ENCODE data around the gene TNFRSF1B.

Gene TNFRSF1B

DNA sequence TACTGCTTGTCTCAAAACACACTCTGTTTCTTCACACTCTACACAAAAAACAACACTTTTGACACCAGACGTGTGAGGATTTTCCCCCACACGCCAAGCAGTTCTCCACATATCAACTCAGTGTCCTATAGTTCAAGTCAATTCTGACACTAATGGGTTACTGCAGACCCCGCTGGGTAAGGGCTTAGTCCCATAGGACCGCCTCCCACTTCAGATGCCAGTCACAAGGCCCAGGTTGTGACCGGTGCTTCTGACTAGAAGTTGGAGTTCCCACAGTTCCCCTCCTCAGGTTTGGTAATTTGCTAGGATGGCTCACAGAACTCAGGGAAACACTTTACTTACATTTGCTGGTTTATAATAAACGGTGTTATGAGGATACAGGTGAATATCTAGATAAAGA is 83.0 kb downstream of the TNFRSF1B start:
- TF ChIP-seq, protein P1, sequence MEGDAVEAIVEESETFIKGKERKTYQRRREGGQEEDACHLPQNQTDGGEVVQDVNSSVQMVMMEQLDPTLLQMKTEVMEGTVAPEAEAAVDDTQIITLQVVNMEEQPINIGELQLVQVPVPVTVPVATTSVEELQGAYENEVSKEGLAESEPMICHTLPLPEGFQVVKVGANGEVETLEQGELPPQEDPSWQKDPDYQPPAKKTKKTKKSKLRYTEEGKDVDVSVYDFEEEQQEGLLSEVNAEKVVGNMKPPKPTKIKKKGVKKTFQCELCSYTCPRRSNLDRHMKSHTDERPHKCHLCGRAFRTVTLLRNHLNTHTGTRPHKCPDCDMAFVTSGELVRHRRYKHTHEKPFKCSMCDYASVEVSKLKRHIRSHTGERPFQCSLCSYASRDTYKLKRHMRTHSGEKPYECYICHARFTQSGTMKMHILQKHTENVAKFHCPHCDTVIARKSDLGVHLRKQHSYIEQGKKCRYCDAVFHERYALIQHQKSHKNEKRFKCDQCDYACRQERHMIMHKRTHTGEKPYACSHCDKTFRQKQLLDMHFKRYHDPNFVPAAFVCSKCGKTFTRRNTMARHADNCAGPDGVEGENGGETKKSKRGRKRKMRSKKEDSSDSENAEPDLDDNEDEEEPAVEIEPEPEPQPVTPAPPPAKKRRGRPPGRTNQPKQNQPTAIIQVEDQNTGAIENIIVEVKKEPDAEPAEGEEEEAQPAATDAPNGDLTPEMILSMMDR (conservative IDR thresholded peaks at IDR 0.05; ENCODE audit: low read depth, low read length): no peak
- no peak overlapping the region for H3K4me2 ChIP-seq
- H3K27ac ChIP-seq: no peak overlapping the region
- no peak overlapping the region for H2AFZ ChIP-seq (ENCODE audit: low read depth)
- H3K27me3 ChIP-seq (ENCODE audit: insufficient read depth, low read depth): no peaks in the 10 kb centered on the region
- H3K9ac ChIP-seq: no peak overlapping the region
- no peaks in the 10 kb centered on the region for H4K20me1 ChIP-seq (ENCODE audit: insufficient read depth)
- no peaks in the 10 kb centered on the region for H3K79me2 ChIP-seq (ENCODE audit: insufficient read depth, low read depth)
- H3K36me3 ChIP-seq (ENCODE audit: insufficient read depth): no peaks in the 10 kb centered on the region
- no peak overlapping the region for H3K4me3 ChIP-seq (IDR thresholded peaks at IDR 0.05; ENCODE audit: insufficient read depth, low read depth, low read length)
- no peaks in the 10 kb centered on the region for H3K4me1 ChIP-seq (ENCODE audit: low read depth, poor library complexity, severe bottlenecking)

DNA sequence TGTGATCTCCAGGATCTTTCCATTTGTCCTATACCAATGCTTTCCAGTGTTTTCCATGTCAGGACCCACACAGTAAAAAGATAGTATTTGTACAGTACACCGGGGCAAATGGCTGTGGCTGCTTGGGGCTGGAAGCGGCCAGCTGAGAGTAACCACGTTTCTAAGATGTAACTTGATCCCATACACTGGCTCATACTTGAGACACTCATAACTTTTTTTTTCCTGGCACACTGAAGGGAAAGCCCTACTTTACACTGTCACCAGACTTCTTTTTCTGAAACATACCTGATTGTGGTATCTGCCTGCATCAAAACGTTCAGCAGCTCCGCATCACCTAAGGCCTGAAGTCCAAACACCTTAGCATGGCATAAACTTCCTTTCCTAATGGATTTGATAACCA is 84.7 kb downstream of the TNFRSF1B start:
- Histone ChIP-seq H3K36me3 (ENCODE audit: insufficient read depth) (no peaks in the 10 kb centered on the region), H3K79me2 (ENCODE audit: insufficient read depth, low read depth) (no peaks in the 10 kb centered on the region), H3K4me1 (ENCODE audit: low read depth, poor library complexity, severe bottlenecking) (no peaks in the 10 kb centered on the region), H2AFZ (ENCODE audit: low read depth) (no peak overlapping the region), H3K4me2 (no peak overlapping the region), H4K20me1 (ENCODE audit: insufficient read depth) (no peaks in the 10 kb centered on the region), H3K27me3 (ENCODE audit: insufficient read depth, low read depth) (no peaks in the 10 kb centered on the region), H3K27ac (no peak overlapping the region), H3K4me3 (IDR thresholded peaks at IDR 0.05; ENCODE audit: insufficient read depth, low read depth, low read length) (no peak overlapping the region), H3K9ac (no peak overlapping the region)
- TF ChIP-seq, protein P1 (conservative IDR thresholded peaks at IDR 0.05; ENCODE audit: low read depth, low read length): no peak

DNA sequence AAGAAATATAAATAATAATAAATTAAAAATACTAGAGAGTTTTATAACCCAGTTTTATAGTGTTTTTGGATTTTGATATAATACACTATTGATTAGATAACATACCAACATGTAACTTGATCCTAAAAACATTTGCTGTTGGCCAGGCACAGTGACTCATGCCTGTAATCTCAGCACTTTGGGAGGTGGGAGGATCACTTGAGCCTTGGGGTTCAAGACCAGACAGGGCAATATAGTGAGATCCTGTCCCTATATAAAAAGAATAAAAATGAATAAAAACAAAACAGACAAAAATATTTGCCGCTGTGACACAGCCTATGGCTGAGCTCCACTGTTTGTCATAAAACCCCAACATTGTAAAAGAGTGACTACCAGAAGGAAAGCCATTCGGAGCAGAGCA is 89.1 kb downstream of the TNFRSF1B start:
- no peak overlapping the region for H3K27ac ChIP-seq
- TF ChIP-seq, protein P1 (conservative IDR thresholded peaks at IDR 0.05; ENCODE audit: low read depth, low read length): no peak
- H3K36me3 ChIP-seq (ENCODE audit: insufficient read depth): no peaks in the 10 kb centered on the region
- H3K27me3 ChIP-seq (ENCODE audit: insufficient read depth, low read depth): no peaks in the 10 kb centered on the region
- H2AFZ ChIP-seq (ENCODE audit: low read depth): no peak overlapping the region
- no peaks in the 10 kb centered on the region for H3K4me1 ChIP-seq (ENCODE audit: low read depth, poor library complexity, severe bottlenecking)
- no peak overlapping the region for H3K4me2 ChIP-seq
- no peak overlapping the region for H3K9ac ChIP-seq
- H3K4me3 ChIP-seq (IDR thresholded peaks at IDR 0.05; ENCODE audit: insufficient read depth, low read depth, low read length): no peak overlapping the region
- H4K20me1 ChIP-seq (ENCODE audit: insufficient read depth): no peaks in the 10 kb centered on the region
- no peaks in the 10 kb centered on the region for H3K79me2 ChIP-seq (ENCODE audit: insufficient read depth, low read depth)

DNA sequence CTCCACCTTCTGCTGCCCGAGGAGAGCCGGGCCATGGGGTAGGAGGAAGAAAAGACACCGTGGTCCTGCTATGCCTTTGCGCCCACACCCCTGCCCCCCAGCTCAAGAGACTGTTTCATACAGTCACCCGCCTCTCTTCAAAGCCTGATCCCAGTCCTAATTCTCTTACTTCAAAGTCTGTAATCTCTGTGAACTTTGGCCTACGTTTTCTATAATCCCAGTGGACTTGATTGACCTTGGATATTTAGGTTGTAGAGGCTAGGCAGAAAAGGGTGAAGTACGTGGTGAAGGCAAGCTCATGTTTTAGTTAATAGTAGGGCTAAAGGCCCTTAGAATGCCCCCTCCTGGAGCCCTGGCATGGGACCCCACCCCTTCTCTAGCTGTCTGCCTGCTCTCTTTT is 91.5 kb downstream of the TNFRSF1B start:
- Histone ChIP-seq H3K79me2 (ENCODE audit: insufficient read depth, low read depth) (no peaks in the 10 kb centered on the region), H3K27ac (no peak overlapping the region), H3K4me3 (IDR thresholded peaks at IDR 0.05; ENCODE audit: insufficient read depth, low read depth, low read length) (no peak overlapping the region), H3K9ac (no peak overlapping the region), H3K4me2 (no peak overlapping the region), H4K20me1 (ENCODE audit: insufficient read depth) (no peaks in the 10 kb centered on the region), H3K4me1 (ENCODE audit: low read depth, poor library complexity, severe bottlenecking) (no peaks in the 10 kb centered on the region), H3K27me3 (ENCODE audit: insufficient read depth, low read depth) (no peaks in the 10 kb centered on the region), H3K36me3 (ENCODE audit: insufficient read depth) (no peaks in the 10 kb centered on the region), H2AFZ (ENCODE audit: low read depth) (no peak overlapping the region)
- TF ChIP-seq, protein P1 (conservative IDR thresholded peaks at IDR 0.05; ENCODE audit: low read depth, low read length): no peak

All from KMS-11 (cell line).